HG02938 (cell line): ENCODE data around the gene TRIM6.
"Not testable (repeated sequence)": the region's sequence is repeated elsewhere in the genome, so short reads cannot be mapped to it uniquely, and the experiment has no call there.

Experiments used
- ATAC-seq: cut with Tn5 transposase; IDR thresholded peaks from one replicate; pipeline ENCODE4 v1.9.1; 2021; ENCODE audit warnings: mild to moderate bottlenecking, moderate library complexity; ENCODE audit not compliant: unreplicated experiment

TRIM6 gene

GRCh38 chr11:5602791-5603190, 6.4 kb downstream of the TRIM6 start:
- ATAC-seq: not testable (repeated sequence)

GRCh38 chr11:5603326-5603725, 6.9 kb downstream of the TRIM6 start:
- ATAC-seq: no peak

GRCh38 chr11:5604896-5605295, 8.5 kb downstream of the TRIM6 start:
- ATAC-seq: no peak

GRCh38 chr11:5605849-5606248, 9.4 kb downstream of the TRIM6 start:
- ATAC-seq: no peak

GRCh38 chr11:5608808-5609207, 12.4 kb downstream of the TRIM6 start:
- no peak for ATAC-seq

GRCh38 chr11:5610446-5610845, 14.0 kb downstream of the TRIM6 start:
- ATAC-seq: no peak

- ATAC-seq: no peak
These were observed 15.2 kb downstream of the TRIM6 start for GRCh38 chr11:5611627-5612026.

GRCh38 chr11:5618807-5619206, 22.4 kb downstream of the TRIM6 start:
- no peak for ATAC-seq

GRCh38 chr11:5620651-5621521, 24.4 kb downstream of the TRIM6 start:
- ATAC-seq: no peak

- no peak for ATAC-seq
These were observed 25.1 kb downstream of the TRIM6 start for GRCh38 chr11:5621580-5621979.

GRCh38 chr11:5622802-5623201, 26.4 kb downstream of the TRIM6 start:
- no peak for ATAC-seq

- peak; percentile 98 for ATAC-seq
These were observed 28.2 kb downstream of the TRIM6 start, which contains the start of gene TRIM34 for GRCh38 chr11:5624489-5625279. TSS of gene TRIM34 (plus strand) at chr11:5625001. CDS start at chr11:5632332, 7,331 bp downstream.

- ATAC-seq: peak; percentile 10
These were observed 28.8 kb downstream of the TRIM6 start for GRCh38 chr11:5625281-5625680.

- ATAC-seq: no peak
These were observed 29.8 kb downstream of the TRIM6 start for GRCh38 chr11:5626196-5626595.

GRCh38 chr11:5631417-5631816, 35.0 kb downstream of the TRIM6 start:
- ATAC-seq: peak; percentile 5

- peak; percentile 98 for ATAC-seq
These were observed 35.7 kb downstream of the TRIM6 start for GRCh38 chr11:5631969-5632635.

- ATAC-seq: no peak
These were observed 43.5 kb downstream of the TRIM6 start for GRCh38 chr11:5639953-5640352.

GRCh38 chr11:5643585-5643984, 47.1 kb downstream of the TRIM6 start:
- ATAC-seq: no peak

- ATAC-seq: no peak
These were observed 49.7 kb downstream of the TRIM6 start for GRCh38 chr11:5646139-5646538.

- ATAC-seq: no peak
These were observed 59.0 kb downstream of the TRIM6 start for GRCh38 chr11:5655474-5655873.

GRCh38 chr11:5656956-5657355, 60.5 kb downstream of the TRIM6 start:
- not testable (repeated sequence) for ATAC-seq
